ENCODE results near the gene ASCC1. TPM values are rescaled to one million over a fixed set of nuclear protein-coding genes. Genes with fewer than 3 reads are reported as not detected.

ASCC1 gene
- total and polyA plus RNA-seq, 2 of the 13 experiments (the other 11 are each of a cell fraction or from before 2014, with no cell fraction given) = 21.6 to 30.1 TPM

- TF ChIP-seq ZBTB44 (CRISPR knock-in tag; IDR thresholded peaks at IDR 0.05) (no peak), ZSCAN31 (CRISPR knock-in tag; IDR thresholded peaks at IDR 0.05; ENCODE audit: low read depth) (no peak), ZNF891 (CRISPR knock-in tag; IDR thresholded peaks at IDR 0.05) (no peak), KLF12 (CRISPR knock-in tag; IDR thresholded peaks at IDR 0.05; ENCODE audit: borderline replicate concordance) (no peak), MXD4 (CRISPR knock-in tag; IDR thresholded peaks at IDR 0.05) (0 out of 2 replicates have a peak, but pooled peaks have one; percentile 49), CENPX (CRISPR knock-in tag; IDR thresholded peaks at IDR 0.05) (no peak), U2AF1 (optimal IDR thresholded peaks at IDR 0.05; ENCODE audit: low read depth, low read length) (no peak), ZFP36L1 (CRISPR knock-in tag; IDR thresholded peaks at IDR 0.05) (no peak; the same call in 1 of the 2 replicates), ELF1 (CRISPR knock-in tag; IDR thresholded peaks at IDR 0.05) (0 out of 2 replicates have a peak, but pooled peaks have one; percentile 8), ZNF589 (CRISPR knock-in tag; conservative IDR thresholded peaks at IDR 0.05) (no peak), POLR2AphosphoS5 (IDR thresholded peaks at IDR 0.05; ENCODE audit: low read depth, low read length) (no peak), SATB2 (CRISPR knock-in tag; IDR thresholded peaks at IDR 0.05) (no peak), ARID2 (CRISPR knock-in tag; IDR thresholded peaks at IDR 0.05; ENCODE audit: borderline replicate concordance) (no peak), ZFAT (CRISPR knock-in tag; conservative IDR thresholded peaks at IDR 0.05) (no peak), ZFX (CRISPR knock-in tag; IDR thresholded peaks at IDR 0.05; ENCODE audit: low read depth) (0 out of 2 replicates have a peak, but pooled peaks have one; percentile 15), CREM (IDR thresholded peaks at IDR 0.05) (peak; percentile 55; the same call in 1 of the 2 replicates), CREM (CRISPR knock-in tag; IDR thresholded peaks at IDR 0.05) (no peak), AFF4 (CRISPR knock-in tag; IDR thresholded peaks at IDR 0.05) (no peak), ETV5 (CRISPR knock-in tag; IDR thresholded peaks at IDR 0.05; ENCODE audit: borderline replicate concordance) (peak; percentile 39; the same call in 1 of the 2 replicates), ZGPAT (CRISPR knock-in tag; IDR thresholded peaks at IDR 0.05) (no peak), CCAR2 (optimal IDR thresholded peaks at IDR 0.05; ENCODE audit: low read depth, low read length) (no peak), TFE3 (CRISPR knock-in tag; IDR thresholded peaks at IDR 0.05) (no peak), JUND (CRISPR knock-in tag; IDR thresholded peaks at IDR 0.05) (no peak)
Measured at GRCh38 chr10:72098836-72099599, 117.1 kb downstream of the ASCC1 start (continued).

All from HepG2 (cell line).